Measurements from ENCODE around the gene SYNPR.

The SYNPR gene

DNA sequence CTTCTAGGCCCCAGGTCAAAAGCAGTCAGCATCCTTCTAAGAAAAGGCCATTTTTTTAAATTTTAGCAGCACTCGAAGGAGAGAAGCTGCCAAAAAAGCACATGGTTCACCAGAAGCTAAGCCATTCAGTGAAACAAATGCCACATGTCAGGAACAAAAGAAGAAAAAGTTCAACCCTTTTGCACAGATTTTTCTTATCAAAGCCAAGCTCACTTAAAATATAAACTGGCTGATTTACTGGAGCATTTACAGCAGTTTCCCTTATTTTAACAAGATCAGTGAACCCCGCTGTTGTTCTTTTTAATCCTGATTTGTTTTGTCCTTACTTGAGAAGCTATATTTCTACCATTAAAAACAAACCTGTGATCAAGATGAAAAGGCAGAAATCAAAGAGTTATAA, 46.5 kb upstream of the SYNPR start:
- Histone ChIP-seq H3K27ac (ENCODE audit: low read depth, low read length, poor library complexity, severe bottlenecking) (no peak overlapping the region), H3F3A (ENCODE audit: insufficient read depth, low read length) (no peaks in the 10 kb centered on the region), H3K27me3 (ENCODE audit: insufficient read depth, low read length) (no peaks in the 10 kb centered on the region), H3K9me3 (ENCODE audit: low read length) (no peaks in the 10 kb centered on the region), H3K4me3 (ENCODE audit: low read depth, low read length, poor library complexity, severe bottlenecking) (no peak overlapping the region), H4K20me1 (ENCODE audit: insufficient read depth, low read length) (no peaks in the 10 kb centered on the region), H3K79me2 (ENCODE audit: insufficient read depth, low read length) (no peaks in the 10 kb centered on the region), H3K36me3 (ENCODE audit: insufficient read depth, low read length) (no peaks in the 10 kb centered on the region), H3K9me2 (ENCODE audit: low read depth, low read length) (no peaks in the 10 kb centered on the region), H3K9ac (ENCODE audit: low read length) (no peak overlapping the region), H2AFZ (ENCODE audit: low read length) (no peak overlapping the region), H3K4me1 (ENCODE audit: insufficient read depth, low read length, severe bottlenecking) (no peaks in the 10 kb centered on the region), H3K4me2 (ENCODE audit: low read length) (no peak overlapping the region)
- TF ChIP-seq, protein P1, sequence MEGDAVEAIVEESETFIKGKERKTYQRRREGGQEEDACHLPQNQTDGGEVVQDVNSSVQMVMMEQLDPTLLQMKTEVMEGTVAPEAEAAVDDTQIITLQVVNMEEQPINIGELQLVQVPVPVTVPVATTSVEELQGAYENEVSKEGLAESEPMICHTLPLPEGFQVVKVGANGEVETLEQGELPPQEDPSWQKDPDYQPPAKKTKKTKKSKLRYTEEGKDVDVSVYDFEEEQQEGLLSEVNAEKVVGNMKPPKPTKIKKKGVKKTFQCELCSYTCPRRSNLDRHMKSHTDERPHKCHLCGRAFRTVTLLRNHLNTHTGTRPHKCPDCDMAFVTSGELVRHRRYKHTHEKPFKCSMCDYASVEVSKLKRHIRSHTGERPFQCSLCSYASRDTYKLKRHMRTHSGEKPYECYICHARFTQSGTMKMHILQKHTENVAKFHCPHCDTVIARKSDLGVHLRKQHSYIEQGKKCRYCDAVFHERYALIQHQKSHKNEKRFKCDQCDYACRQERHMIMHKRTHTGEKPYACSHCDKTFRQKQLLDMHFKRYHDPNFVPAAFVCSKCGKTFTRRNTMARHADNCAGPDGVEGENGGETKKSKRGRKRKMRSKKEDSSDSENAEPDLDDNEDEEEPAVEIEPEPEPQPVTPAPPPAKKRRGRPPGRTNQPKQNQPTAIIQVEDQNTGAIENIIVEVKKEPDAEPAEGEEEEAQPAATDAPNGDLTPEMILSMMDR (IDR thresholded peaks at IDR 0.05; ENCODE audit: low read length): no peak
- TF ChIP-seq EZH2 (IDR thresholded peaks at IDR 0.05; ENCODE audit: borderline replicate concordance, low read length): no peak

DNA sequence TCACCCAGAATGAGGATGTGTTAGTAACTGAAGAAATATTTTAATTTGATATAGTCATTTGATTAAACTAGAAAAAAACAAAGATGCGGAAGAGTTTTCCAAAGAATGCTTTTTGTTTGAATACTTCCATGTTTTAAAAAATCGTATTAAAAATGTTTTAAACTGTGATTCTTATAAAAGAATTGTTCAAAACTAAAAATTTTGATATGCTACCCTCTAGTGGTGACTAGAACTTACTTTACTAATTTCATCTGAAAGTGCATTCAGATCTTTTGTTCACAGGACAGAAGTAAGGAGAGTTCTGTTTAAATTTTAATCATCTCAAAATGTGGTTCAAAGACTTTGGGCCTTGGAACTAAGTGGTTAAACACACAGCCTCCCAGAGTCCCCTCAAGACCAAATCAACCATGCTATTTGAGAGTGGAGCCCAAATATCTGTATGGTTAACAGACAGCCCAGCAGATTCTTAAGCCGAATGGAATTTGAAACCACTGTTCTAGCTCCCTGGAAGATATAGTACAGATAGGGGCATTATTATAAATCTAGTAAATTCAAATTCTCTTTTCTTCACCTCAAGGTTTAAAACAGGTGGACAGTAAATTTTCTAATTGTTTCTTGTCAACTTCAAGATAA, 45.2 kb upstream of the SYNPR start:
- H3K27ac ChIP-seq (ENCODE audit: low read depth, low read length, poor library complexity, severe bottlenecking): no peak overlapping the region
- H3K4me2 ChIP-seq (ENCODE audit: low read length): no peak overlapping the region

DNA sequence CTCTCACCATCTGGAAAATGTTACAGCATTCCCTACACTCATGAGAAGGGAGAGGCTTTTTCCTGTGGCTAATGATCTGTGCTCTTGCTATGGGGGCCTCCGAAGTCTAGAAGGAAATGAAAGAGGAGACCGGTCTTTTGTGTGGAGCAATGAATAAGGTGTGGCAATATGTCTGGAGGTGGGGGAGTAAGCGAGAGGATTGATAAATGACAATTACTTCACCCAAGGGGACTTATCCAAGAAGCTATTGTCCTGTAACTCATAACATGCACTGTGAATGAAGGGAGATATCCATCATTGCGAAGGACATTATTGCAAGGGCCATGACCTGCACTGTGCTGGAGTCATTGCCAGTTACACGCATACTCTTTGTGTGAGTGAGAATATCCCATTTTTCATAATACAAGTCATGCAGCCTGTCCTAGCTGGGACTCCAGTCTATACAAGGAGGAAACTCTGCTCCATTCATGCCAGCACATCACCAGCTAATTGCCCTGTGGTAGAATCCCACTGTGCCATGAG, 37.7 kb upstream of the SYNPR start:
- Histone ChIP-seq H3K36me3 (ENCODE audit: insufficient read depth, low read length) (no peaks in the 10 kb centered on the region), H3K27me3 (ENCODE audit: insufficient read depth, low read length) (no peaks in the 10 kb centered on the region), H3K4me3 (ENCODE audit: low read depth, low read length, poor library complexity, severe bottlenecking) (no peak overlapping the region), H3K9me2 (ENCODE audit: low read depth, low read length) (no peaks in the 10 kb centered on the region), H3K27ac (ENCODE audit: low read depth, low read length, poor library complexity, severe bottlenecking) (no peak overlapping the region), H2AFZ (ENCODE audit: low read length) (no peak overlapping the region), H4K20me1 (ENCODE audit: insufficient read depth, low read length) (no peaks in the 10 kb centered on the region), H3F3A (ENCODE audit: insufficient read depth, low read length) (no peaks in the 10 kb centered on the region), H3K4me2 (ENCODE audit: low read length) (no peak overlapping the region), H3K4me1 (ENCODE audit: insufficient read depth, low read length, severe bottlenecking) (no peaks in the 10 kb centered on the region), H3K9me3 (ENCODE audit: low read length) (no peaks in the 10 kb centered on the region), H3K79me2 (ENCODE audit: insufficient read depth, low read length) (no peaks in the 10 kb centered on the region), H3K9ac (ENCODE audit: low read length) (no peak overlapping the region)
- TF ChIP-seq EZH2 (IDR thresholded peaks at IDR 0.05; ENCODE audit: borderline replicate concordance, low read length): no peak
- TF ChIP-seq, protein P1 (IDR thresholded peaks at IDR 0.05; ENCODE audit: low read length): no peak

More for the DNA sequence above, 45.2 kb upstream of the SYNPR start:
- no peak for TF ChIP-seq EZH2 (IDR thresholded peaks at IDR 0.05; ENCODE audit: borderline replicate concordance, low read length)
- TF ChIP-seq, protein P1 (IDR thresholded peaks at IDR 0.05; ENCODE audit: low read length): peak; percentile 50
- Histone ChIP-seq H3K9ac (ENCODE audit: low read length) (no peak overlapping the region), H3K79me2 (ENCODE audit: insufficient read depth, low read length) (no peaks in the 10 kb centered on the region), H2AFZ (ENCODE audit: low read length) (no peak overlapping the region), H4K20me1 (ENCODE audit: insufficient read depth, low read length) (no peaks in the 10 kb centered on the region), H3K27me3 (ENCODE audit: insufficient read depth, low read length) (no peaks in the 10 kb centered on the region), H3K4me3 (ENCODE audit: low read depth, low read length, poor library complexity, severe bottlenecking) (no peak overlapping the region), H3K9me3 (ENCODE audit: low read length) (no peaks in the 10 kb centered on the region), H3K36me3 (ENCODE audit: insufficient read depth, low read length) (no peaks in the 10 kb centered on the region), H3K4me1 (ENCODE audit: insufficient read depth, low read length, severe bottlenecking) (no peaks in the 10 kb centered on the region), H3K9me2 (ENCODE audit: low read depth, low read length) (no peaks in the 10 kb centered on the region), H3F3A (ENCODE audit: insufficient read depth, low read length) (no peaks in the 10 kb centered on the region)

All from OCI-LY1 (cell line).